ENCODE data around the gene ITGA5. TPM values are rescaled to one million over a fixed set of nuclear protein-coding genes. Genes with fewer than 3 reads are reported as not detected.
A peak's percentile ranks its signal among the peaks of the same experiment; 100 is the strongest.

ITGA5 gene
- total and polyA plus RNA-seq, 9 donors: 32.6 to 100.0 (median 41.5) TPM

DNA sequence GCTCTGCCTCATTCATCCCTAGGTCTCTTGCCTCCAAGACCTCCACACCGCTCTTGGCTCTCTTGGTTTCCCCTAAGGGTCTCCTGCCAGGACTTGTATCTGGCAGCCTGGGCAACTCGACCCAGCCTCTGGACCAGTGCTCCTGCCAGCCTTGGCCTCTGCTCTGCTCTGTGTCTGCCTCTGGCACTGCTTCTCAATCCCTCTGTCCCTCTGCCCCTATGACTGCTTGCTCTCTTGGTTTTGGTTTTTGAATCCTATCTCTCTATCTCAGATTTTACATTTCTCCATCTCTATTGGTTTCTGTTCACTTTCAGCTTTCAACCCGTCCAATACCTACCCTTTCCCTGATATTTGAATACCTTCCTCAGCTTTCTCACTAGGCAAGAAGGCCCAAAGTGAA, 6.3 kb downstream of the ITGA5 start:
- peaks cover 13% of the 10 kb centered on the region for H3K4me1 ChIP-seq (ENCODE audit: insufficient read depth)
- peak overlapping the region in 1 of 2 donors; percentile 17 for H3K27ac ChIP-seq
- no peaks in the 10 kb centered on the region for H3K36me3 ChIP-seq
- H3K27me3 ChIP-seq: no peaks in the 10 kb centered on the region
- no peak for DNase-seq
- no peaks in the 10 kb centered on the region for H3K9me3 ChIP-seq
- H3K4me3 ChIP-seq: peak overlapping the region; percentile 17
- WGBS, 3 donors: 73 to 80% (median 78%) methylated on average over 3 of the region's 3 CpGs
- TF ChIP-seq, protein P1, sequence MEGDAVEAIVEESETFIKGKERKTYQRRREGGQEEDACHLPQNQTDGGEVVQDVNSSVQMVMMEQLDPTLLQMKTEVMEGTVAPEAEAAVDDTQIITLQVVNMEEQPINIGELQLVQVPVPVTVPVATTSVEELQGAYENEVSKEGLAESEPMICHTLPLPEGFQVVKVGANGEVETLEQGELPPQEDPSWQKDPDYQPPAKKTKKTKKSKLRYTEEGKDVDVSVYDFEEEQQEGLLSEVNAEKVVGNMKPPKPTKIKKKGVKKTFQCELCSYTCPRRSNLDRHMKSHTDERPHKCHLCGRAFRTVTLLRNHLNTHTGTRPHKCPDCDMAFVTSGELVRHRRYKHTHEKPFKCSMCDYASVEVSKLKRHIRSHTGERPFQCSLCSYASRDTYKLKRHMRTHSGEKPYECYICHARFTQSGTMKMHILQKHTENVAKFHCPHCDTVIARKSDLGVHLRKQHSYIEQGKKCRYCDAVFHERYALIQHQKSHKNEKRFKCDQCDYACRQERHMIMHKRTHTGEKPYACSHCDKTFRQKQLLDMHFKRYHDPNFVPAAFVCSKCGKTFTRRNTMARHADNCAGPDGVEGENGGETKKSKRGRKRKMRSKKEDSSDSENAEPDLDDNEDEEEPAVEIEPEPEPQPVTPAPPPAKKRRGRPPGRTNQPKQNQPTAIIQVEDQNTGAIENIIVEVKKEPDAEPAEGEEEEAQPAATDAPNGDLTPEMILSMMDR (IDR thresholded peaks at IDR 0.05): no peak
- TF ChIP-seq POLR2A (IDR thresholded peaks at IDR 0.05): no peak
- no peak for TF ChIP-seq EP300 (IDR thresholded peaks at IDR 0.05)
- intact Hi-C loops (cut with DNase I): no loop called here

GRCh38 chr12:54412348-54412747, 6.7 kb downstream of the ITGA5 start:
- intact Hi-C loops (cut with DNase I): no loop called here
- 73 to 78% (median 75%) methylated on average over 4 of the region's 4 CpGs for WGBS, 3 donors
- H3K27ac ChIP-seq: peak overlapping the region in 1 of 2 donors; percentile 17
- no peaks in the 10 kb centered on the region for H3K36me3 ChIP-seq
- no peak overlapping the region for H3K4me3 ChIP-seq
- no peaks in the 10 kb centered on the region for H3K27me3 ChIP-seq
- no peak for TF ChIP-seq POLR2A (IDR thresholded peaks at IDR 0.05)
- TF ChIP-seq, protein P1 (IDR thresholded peaks at IDR 0.05): no peak
- TF ChIP-seq EP300 (IDR thresholded peaks at IDR 0.05): no peak
- no peak for DNase-seq
- peaks cover 13% of the 10 kb centered on the region for H3K4me1 ChIP-seq (ENCODE audit: insufficient read depth)
- no peaks in the 10 kb centered on the region for H3K9me3 ChIP-seq

GRCh38 chr12:54411391-54412241, 7.5 kb downstream of the ITGA5 start:
- DNase-seq: no peak
- Histone ChIP-seq H3K27me3 (no peaks in the 10 kb centered on the region), H3K4me1 (ENCODE audit: insufficient read depth) (peaks cover 8% of the 10 kb centered on the region), H3K27ac (no peak overlapping the region), H3K36me3 (no peaks in the 10 kb centered on the region), H3K4me3 (no peak overlapping the region), H3K9me3 (no peaks in the 10 kb centered on the region)
- 57 to 70% (median 70%) methylated on average over 9 to 10 of the region's 10 CpGs for WGBS, 3 donors
- TF ChIP-seq EP300 (IDR thresholded peaks at IDR 0.05): no peak
- no peak for TF ChIP-seq POLR2A (IDR thresholded peaks at IDR 0.05)
- TF ChIP-seq, protein P1 (IDR thresholded peaks at IDR 0.05): no peak
- intact Hi-C loops (cut with DNase I): no loop called here

DNA sequence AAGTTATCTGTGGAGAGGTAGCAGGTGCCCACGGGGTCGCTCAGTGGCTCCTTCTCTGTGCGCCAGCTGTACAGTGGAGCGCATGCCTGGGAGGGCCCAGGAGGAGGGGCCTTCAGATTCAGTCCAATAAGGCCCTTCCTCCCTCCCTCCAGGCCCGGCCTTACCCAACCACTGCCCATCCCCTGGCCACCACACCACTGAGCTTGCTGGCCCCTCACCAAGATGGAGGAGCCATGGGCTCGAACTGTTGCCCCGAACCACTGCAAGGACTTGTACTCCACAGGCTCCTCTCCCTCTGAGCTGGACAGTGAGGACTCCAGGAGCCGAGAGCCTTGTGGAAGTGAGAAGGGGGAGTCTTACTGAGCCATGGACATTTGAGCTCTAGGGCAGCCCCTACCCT, 9.8 kb downstream of the ITGA5 start:
- TF ChIP-seq, protein P1 (IDR thresholded peaks at IDR 0.05): no peak
- no peak for TF ChIP-seq EP300 (IDR thresholded peaks at IDR 0.05)
- no peak for TF ChIP-seq POLR2A (IDR thresholded peaks at IDR 0.05)
- H3K9me3 ChIP-seq: no peaks in the 10 kb centered on the region
- 89 to 96% (median 90%) methylated on average over 8 of the region's 8 CpGs for WGBS, 3 donors
- intact Hi-C loops (cut with DNase I): no loop called here
- H3K36me3 ChIP-seq: no peaks in the 10 kb centered on the region
- DNase-seq: no peak
- H3K27ac ChIP-seq: no peak overlapping the region
- H3K27me3 ChIP-seq: no peaks in the 10 kb centered on the region
- no peak overlapping the region for H3K4me3 ChIP-seq
- H3K4me1 ChIP-seq (ENCODE audit: insufficient read depth): peaks cover 6% of the 10 kb centered on the region
